Measurements from ENCODE around the gene DIS3L2. TPM values are rescaled to one million over a fixed set of nuclear protein-coding genes. Genes with fewer than 3 reads are reported as not detected.

DIS3L2 gene
- total RNA-seq, 1 donor from 2014 or later = 53.6 TPM

GRCh38 chr2:231947694-231948093 lies 13.8 kb upstream of the DIS3L2 start:
- H3K9me3 Mint-ChIP-seq = no peaks in the 10 kb centered on the region
- H3K36me3 Mint-ChIP-seq = no peaks in the 10 kb centered on the region
- peaks cover 9% of the 10 kb centered on the region for H3K27me3 Mint-ChIP-seq
- TF ChIP-seq CTCF (conservative IDR thresholded peaks at IDR 0.05) = no peak
- no peak overlapping the region for H3K4me3 Mint-ChIP-seq
- no peaks in the 10 kb centered on the region for H3K4me1 Mint-ChIP-seq (ENCODE audit: unreplicated experiment)
- no peak for DNase-seq (ENCODE audit: extremely low spot score, unreplicated experiment)
- no peak overlapping the region for H3K27ac Mint-ChIP-seq

DNA sequence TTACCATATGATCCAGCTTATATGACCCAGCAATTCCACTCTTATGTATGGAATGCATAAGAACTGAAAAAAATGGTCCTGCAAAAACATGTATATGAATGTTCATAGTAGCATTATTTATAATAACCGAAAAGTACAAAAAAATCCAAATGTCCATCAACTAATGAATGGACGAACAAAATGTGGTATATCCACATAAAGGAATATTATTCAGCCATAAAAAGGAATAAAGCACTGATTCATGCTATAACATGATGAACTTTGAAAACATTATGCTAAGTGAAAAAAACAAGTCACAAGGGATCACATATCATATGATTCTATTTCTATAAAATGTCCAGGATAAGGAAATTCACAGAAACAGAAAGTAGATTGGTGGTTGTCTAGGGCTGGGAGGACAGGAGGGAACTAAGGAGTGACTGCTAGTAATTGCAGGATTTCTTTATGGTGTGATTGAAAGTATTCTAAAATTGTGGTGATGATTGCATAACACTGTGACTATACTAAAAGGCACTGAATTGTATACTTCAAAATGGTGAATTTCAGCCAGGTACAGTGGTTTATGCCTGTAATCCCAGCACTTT lies 10.0 kb upstream of the DIS3L2 start:
- no peak overlapping the region for H3K27ac Mint-ChIP-seq
- no peak for TF ChIP-seq CTCF (conservative IDR thresholded peaks at IDR 0.05)
- H3K4me1 Mint-ChIP-seq (ENCODE audit: unreplicated experiment) = no peaks in the 10 kb centered on the region
- peaks cover 6% of the 10 kb centered on the region for H3K27me3 Mint-ChIP-seq
- H3K9me3 Mint-ChIP-seq = no peaks in the 10 kb centered on the region
- H3K4me3 Mint-ChIP-seq = no peak overlapping the region
- no peak for DNase-seq (ENCODE audit: extremely low spot score, unreplicated experiment)
- no peaks in the 10 kb centered on the region for H3K36me3 Mint-ChIP-seq

DNA sequence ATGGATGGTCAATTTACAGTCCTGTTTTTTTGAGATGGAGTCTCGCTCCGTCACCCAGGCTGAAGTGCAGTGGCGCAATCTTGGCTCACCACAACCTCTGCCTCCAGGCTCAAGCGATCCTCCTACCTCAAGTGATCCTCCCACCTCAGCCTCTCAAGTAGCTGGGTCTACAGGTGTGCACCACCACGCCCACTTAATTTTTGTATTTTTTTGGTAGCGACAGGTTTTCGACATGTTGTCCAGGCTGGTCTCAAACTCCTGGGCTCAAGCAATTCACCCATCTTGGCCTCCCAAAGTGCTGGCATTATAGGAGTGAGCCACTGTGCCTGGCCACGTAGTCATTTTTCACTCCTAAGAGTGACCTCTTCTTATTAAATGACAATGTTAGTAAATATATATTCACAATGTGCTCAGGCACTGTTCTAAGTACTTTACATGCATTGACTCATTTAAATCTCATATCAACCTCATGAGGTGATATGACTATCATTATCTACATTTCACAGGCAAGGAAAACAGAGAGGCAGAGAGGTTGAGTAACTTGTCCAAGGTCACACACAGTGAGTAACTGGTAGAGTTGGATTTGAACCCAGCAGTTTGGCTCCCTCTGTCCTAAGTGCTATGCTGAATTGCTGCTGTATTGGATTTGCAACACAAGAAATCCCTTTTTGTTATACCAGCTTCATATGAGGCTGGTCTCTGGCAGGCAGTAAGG lies 5.6 kb upstream of the DIS3L2 start:
- H3K4me1 Mint-ChIP-seq (ENCODE audit: unreplicated experiment) = peaks cover 3% of the 10 kb centered on the region
- H3K36me3 Mint-ChIP-seq = peaks cover 3% of the 10 kb centered on the region
- peaks cover 2% of the 10 kb centered on the region for H3K9me3 Mint-ChIP-seq
- no peak for DNase-seq (ENCODE audit: extremely low spot score, unreplicated experiment)
- H3K27ac Mint-ChIP-seq = no peak overlapping the region
- no peak for TF ChIP-seq CTCF (conservative IDR thresholded peaks at IDR 0.05)
- no peak overlapping the region for H3K4me3 Mint-ChIP-seq
- peaks cover 5% of the 10 kb centered on the region for H3K27me3 Mint-ChIP-seq

GRCh38 chr2:231957913-231958763 lies 3.4 kb upstream of the DIS3L2 start:
- Mint-ChIP-seq H3K27ac (peak overlapping the region; percentile 51), H3K4me3 (peak overlapping the region; percentile 20), H3K36me3 (peaks cover 5% of the 10 kb centered on the region), H3K9me3 (peaks cover 5% of the 10 kb centered on the region), H3K27me3 (peaks cover 3% of the 10 kb centered on the region), H3K4me1 (ENCODE audit: unreplicated experiment) (peaks cover 7% of the 10 kb centered on the region)
- no peak for DNase-seq (ENCODE audit: extremely low spot score, unreplicated experiment)
- TF ChIP-seq CTCF (conservative IDR thresholded peaks at IDR 0.05) = no peak

- Mint-ChIP-seq H3K27ac (peak overlapping the region; percentile 67), H3K36me3 (peaks cover 5% of the 10 kb centered on the region), H3K4me1 (ENCODE audit: unreplicated experiment) (peaks cover 20% of the 10 kb centered on the region), H3K27me3 (no peaks in the 10 kb centered on the region), H3K9me3 (peaks cover 5% of the 10 kb centered on the region), H3K4me3 (peak overlapping the region; percentile 90)
- TF ChIP-seq CTCF (conservative IDR thresholded peaks at IDR 0.05) = no peak
- no peak for DNase-seq (ENCODE audit: extremely low spot score, unreplicated experiment)
Measured at GRCh38 chr2:231960810-231961348, 634 bp upstream of the DIS3L2 start.

Data from type B pancreatic cell (in vitro differentiated cells).